CD4-positive, alpha-beta T cell treated with Interleukin-6 for 4 hours (primary cell): ENCODE results near the gene UBE2A.
A peak's percentile ranks its signal among the peaks of the same experiment; 100 is the strongest.

Experiments
- DNase-seq: peaks from one replicate; pipeline ENCODE4 v3.0.0-alpha.2; 2020; ENCODE audit warnings: mixed read lengths

UBE2A gene

DNA sequence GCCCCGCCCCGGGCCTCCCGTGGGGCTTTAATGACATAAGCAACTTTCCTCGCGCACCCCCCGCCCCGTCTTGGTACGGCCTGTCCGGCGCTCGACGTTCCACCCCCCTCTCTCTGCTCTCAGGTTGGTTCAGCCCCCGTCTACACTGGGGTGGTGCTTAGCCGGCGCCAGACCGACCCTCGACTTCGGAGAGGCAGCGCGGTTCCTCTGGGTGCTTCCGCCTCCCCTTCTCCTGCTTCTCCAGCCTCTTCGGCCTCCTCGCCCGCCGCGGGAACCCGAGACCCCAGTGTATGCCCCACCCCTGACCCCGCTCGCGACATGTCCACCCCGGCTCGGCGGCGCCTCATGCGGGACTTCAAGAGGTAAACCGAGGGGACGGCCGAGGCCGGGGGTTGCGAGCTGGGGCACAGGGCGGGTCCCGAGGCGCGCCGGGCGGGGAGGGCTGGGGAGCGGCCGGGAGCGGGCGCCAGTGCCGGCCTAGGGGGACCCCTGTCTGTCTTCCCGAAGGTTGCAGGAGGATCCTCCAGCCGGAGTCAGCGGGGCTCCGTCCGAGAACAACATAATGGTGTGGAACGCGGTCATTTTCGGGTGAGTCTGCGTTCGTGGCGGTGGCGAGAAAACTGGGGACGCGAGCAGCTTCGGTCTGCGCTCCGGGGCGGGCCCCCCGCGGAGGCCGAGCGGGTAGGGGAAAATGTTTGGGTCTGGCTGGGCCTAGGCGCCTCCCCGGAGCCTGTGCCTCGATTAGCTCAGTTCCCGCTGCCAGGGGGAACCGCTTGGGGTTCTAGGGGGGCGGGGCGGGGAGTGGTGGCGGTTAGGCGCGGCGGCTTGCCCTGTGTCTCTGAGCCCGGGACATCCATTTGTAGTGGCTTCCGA, at the start of gene UBE2A:
UBE2A (plus strand) TSS at position 170 of the 873 bp plus-strand sequence; CDS start at position 319, 149 bp downstream.
- DNase-seq = peak; percentile 91

DNA sequence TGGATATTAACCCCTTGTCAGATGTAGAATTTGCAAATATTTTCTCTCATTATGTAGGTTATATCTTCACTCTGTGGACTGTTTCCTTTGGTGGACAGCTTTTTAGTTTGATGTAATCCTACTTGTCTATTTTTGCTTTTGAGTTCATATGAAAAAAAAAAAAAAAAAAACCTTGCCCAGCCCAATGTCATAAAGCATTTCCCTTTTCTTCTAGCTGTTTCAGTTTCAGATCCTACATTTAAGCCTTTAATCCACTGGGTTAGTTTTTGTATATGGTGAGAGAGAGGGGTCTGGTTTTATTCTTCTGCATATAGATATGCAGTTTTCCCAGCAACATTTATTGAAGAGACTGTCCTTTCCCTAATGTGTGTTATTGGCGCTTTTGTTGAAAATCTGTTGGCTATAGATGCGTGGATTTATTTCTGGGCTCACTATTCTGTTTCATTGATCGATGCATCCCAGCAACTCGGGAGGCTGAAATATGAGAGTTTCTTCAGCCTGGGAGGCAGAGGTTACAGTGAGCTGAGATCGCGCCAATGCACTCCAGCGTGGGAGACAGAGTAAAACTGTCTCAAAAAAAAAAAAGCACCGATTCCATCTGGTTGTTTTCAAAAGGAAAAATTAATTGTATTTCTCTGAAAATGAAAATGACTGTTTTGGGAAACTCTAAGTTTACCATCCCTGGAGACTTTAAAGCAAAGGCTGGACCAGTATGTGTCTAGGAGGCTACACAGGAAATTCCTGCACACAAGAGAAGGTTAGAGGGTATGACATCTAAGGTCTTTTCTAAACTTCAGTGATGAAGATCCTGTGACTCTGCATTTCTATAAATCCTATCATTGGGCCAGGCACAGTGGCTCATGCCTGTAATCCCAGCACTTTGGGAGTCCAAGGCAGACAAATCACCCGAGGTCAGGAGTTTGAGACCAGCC, 44.8 kb upstream of the UBE2A start:
- no peak for DNase-seq

DNA sequence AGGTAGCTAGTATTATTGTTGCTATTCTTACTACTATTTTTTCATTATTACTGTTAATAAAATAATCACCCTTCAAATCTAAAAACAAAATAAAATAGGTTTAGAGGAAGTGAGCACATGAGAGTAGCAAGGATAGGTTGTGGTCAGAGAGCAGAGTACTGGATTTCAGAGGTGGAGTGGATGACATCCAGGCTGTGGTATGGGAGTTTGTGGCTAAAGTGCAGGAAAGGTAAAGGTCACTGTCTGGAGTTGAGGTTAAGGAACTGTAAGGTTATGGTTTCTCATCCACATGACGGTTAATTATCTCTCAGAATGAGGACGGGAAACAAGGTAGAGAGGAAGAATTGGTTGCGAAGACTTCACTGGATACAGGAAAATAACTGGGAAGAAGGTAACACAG, 36.9 kb upstream of the UBE2A start:
- DNase-seq = no peak

DNA sequence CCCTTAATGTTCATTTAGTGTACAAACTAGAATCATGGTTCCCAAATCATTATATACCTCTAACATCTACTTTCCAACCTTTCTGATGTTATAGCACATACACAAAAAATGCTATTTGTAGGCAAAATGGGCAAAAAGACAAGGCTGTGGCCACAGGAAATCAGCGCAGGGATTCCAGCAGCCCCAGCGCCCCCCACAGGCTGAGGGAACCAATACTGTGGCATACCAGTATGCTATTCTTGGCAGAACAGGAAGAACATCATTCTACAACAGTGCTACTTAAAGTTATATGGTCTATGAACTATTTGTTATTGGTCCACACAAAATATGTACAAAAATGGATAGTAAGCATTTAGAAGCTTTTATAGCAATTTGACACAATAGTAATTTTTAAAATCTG, 34.5 kb upstream of the UBE2A start:
- peak; percentile 19 for DNase-seq

DNA sequence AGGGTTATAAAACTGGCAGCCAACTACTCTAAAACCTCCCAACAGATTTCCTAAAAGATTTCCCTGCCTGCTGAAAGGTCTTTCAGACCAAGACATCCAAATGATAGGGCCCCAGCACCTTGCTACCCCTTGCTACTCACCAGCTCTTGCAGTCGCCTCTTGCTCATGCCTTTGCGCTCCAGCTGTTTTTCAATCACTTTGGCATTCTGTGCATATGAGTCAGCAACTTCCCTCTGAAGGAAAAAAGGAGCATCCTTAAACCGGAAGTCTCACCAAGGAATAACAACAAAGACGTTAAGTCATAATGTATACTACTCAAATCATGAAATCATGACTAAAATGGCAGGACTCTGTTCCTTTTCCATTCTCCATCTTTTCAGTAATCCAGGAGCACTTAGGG, 33.2 kb upstream of the UBE2A start:
- DNase-seq = no peak

DNA sequence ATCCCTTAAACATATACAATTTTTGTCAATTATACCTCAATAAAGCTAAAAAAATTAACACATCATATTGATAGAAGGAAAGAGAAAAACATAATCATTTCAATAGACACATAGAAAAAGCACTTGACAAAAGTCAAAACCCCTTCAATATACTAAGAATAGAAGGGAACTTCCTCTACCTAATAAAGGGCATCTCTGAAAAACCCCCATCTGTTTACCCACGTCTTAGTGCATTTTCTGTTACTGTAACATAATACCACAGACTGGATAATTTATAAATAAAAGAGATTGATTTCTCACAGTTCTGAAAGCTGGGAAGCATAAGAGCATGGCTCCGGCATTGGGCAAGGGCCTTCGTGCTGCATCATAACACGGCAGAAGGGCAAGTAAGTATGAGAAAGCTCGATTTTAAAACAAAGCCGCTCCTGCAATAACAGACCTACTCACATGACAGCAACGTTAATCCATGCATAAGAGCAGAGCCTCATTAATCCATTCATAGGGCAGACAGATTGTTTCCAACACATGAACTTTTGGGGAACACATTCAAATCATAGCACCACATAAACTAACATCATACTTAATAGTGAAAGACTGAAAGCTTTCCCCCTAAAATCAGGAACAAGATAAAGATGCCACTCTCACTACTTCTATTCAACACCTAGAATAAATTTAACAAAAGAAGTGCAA, 24.9 kb upstream of the UBE2A start:
- DNase-seq = no peak

DNA sequence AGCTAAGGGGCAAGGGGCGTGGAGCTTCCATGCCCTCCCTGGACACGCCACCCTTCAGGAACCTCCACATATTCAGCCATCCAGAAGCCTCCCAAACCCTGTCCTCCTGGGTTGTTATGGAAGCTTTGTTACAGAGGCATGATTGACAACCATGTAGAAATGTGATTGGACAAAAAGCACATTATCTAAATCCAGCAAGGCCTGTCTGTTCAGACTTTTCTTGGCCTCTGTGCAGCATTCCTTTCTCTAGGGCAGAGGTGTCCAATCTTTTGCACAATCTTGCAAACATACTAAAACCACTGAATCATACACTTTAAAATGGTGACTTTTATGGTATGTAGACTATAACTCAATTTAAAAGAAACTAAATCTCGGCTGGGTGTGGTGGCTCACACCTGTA, 21.9 kb upstream of the UBE2A start:
- no peak for DNase-seq

DNA sequence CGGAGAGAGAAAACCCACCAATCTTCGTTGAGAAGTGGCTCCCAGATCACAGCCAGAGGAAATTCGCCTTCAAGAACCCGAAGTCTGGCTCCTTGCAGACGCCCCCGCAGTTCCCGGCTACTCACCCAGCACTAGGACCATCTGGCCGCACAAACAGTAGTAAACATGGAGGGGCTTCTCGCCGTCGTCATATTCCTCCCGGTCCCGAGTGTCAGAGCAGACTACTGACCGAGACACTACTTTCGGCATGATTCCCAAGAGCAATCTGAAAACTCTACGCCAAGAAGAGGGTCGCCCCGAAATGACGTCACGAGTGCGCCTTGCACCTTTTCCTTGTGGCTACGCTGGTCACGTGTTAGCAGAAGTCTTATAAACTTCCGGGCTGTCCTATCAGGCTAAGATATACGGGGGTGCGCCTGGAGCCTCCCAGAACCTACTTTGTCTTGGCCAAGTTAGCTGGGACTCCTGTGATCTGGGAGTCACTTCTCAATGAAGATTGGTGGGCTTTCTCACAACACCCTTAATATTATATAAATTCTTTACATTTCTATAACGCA, 9.2 kb upstream of the UBE2A start, which contains the start of gene STEEP1:
STEEP1 (minus strand) TSS at position 303 of the 557 bp plus-strand sequence; CDS start at position 249, 54 bp downstream.
- peak; percentile 87 for DNase-seq

DNA sequence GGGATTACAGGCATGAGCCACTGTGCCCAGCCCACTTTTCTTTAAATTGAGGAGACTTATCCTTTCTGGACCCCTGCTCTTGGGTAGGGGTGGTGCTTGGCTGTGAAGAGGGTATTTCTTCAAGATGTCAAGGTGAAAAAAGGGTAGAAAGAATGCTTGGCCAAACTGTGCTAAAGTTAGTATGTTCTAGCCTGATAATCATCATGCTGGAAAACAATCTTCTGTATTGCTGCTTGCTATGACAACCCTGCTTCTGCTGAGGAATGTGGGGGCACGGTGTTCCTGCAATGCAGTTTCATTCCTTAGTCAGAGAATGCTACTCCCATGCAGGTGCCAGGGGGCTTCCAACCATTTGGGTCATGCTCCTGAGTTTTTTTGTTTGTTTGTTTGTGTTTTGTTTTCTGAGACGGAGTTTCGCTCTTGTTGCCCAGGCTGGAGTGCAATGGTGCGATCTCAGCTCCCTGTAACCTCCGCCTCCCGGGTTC, 4.0 kb upstream of the UBE2A start:
- no peak for DNase-seq

DNA sequence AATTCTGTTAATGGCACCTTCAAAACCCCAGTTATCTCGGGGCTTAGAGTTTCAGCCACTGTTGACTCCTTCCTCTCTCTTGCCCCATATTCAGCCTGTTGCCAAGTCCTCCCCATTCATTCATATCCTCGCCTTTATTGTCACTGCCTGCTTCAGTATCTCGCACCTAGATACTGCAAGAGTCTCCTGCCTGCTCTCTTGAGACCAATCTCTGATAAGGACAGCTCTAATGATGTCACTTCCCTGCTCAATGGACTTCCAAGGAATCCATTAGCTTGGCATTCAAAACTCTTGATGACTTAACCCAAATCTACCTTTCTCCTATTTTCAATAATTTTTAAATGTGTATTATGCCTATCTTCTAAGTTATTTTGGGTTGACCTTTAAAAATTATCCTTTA, 1.1 kb upstream of the UBE2A start:
- no peak for DNase-seq

DNA sequence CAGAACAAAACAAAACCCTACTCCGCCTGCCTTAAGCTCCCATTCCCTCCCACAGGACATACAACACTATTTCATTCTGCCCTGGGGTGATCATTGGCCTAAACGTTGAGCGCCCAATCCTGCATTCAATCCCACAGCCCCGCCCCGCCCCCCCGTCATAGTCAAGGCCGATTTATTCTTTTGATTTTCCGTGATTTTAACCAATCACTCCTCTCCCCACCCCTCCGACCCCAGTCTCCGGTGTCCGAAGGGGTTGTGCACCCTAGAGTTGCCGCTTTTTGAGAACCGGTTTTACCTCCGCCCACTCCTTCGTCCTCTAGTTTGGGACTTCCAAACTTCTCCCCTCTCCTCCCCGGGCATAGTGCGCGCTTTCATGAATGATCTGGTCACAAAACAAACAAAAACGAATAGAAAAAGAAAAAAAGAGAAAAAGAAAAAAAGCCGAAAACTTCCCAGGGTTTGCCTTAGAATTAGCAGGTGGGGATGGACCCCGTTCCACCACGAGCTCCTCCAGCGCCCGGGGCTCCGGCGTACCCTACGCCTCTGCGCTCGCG, 446 bp upstream of the UBE2A start:
- DNase-seq = peak; percentile 24

DNA sequence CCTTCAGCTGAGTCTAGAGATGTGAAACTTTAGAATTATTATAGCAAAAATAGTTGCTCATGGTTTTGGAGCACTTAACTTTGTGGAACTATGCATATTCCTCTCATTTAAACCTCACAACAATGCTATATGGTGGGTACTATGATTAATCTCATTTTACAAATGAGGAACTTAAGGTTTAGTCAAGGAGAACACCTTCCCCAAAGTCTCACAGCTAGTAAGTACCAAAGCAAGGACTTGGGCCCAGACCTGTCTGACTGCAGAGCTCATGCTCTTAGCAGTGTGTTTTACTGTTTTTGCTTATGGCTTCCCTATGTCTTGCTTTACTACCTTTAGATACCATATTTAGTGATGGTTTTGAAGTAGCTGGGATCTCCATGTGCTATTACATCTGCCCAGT, 5.1 kb downstream of the UBE2A start:
- DNase-seq = no peak

DNA sequence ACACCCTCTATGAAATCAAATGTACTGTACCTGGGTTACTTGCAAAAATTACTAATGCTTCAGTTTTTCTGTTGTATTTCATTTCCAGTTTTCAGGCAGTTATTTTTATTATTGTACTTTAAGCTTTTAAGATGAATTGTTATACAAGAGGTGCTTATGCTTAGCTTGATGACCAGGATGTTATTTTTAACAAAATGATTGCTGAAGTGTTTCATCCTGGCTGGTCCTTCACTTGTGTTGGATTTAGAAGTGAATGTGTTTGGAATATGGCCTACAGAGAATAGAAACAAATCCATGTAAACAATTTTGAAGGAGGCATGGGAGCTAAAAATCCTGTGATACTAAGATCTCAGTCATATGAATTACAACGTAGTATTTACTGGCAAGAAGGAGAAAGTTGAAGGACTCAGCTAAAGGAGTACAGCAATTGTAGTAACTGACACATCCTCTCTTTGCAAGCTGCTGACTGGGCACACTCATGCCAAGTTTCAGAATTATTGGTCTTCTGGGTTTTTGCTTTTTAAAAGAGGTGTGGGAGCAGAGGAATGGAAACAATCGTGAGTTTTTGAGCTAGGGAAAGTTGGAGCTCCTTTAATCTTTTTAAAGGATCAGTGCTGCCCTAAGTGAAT, 9.2 kb downstream of the UBE2A start:
- DNase-seq = no peak

DNA sequence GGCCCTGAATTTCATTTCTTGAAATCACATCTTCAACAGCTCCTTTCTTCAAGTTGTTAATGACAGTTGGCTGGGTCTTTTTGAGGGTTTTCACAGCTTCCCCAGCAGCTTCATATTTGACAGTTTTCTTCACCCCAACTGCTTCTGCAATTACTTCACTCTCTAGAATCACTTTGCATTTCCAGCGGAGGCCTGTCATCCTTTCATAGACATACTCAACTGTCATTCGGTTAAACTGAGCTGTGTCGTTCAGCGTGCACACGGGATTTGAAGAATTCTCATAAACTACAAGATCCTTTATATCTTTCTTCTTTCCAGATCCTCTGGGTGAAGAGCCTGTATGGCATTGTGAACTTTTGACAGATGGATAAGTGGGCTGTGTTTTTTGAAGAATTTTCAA, 15.4 kb downstream of the UBE2A start:
- no peak for DNase-seq

DNA sequence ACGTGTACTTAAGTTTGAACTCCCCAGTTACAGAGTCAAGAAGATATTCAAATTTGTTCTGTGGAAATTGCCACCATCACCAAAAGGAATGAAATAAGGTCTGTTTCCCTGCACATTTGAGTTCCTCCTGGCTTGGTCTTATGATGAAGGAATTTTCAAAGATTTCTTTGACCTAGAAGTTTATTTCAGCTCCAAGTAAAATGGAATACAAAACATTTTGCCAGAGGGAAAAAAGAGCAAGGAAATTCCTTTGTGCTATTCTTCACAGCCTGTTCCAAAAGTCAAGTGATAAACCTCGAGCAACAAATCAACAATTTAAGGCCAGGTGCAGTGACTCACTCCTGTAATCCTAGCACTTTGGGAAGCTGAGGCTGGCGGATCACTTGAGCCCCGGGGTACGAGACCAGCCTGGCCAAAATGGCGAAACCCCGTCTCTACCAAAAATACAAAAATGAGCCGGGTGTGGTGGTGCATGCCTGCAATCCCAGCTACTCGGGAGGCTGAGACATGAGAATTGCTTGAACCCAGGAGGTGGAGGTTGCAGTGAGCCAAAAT, 28.4 kb downstream of the UBE2A start:
- DNase-seq = no peak

DNA sequence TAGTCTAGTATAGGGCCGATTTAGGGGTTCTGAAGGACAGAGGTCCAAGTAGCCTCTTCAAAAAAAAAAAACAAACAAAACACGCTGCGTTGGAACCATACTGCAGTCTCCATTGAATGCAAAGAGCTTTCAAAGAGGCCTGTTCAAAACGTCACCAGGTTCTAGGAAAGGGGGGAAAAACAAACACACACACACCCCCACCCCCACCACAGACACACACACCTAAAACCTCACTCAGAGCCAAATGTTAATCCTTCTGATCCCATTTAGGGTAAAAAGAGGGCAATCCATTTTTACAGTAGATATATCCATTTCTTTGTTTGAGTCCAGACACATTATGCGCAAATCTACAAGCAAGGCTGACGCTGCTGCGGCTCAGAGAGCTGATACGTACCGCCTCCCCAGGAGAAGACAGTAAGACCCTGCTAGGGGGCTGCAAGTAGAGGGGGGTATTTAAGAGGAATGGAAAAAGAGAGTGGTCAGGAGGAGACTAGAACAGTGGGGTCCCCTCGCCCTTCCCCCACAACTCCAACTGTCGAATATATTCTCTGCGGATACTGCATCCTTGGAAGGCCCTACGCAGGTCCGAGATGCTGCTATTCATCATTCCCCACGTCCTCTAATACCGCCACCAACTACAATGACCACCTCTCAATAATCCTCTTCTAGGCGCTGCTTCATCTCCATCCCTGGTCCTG, 30.6 kb downstream of the UBE2A start:
- no peak for DNase-seq

DNA sequence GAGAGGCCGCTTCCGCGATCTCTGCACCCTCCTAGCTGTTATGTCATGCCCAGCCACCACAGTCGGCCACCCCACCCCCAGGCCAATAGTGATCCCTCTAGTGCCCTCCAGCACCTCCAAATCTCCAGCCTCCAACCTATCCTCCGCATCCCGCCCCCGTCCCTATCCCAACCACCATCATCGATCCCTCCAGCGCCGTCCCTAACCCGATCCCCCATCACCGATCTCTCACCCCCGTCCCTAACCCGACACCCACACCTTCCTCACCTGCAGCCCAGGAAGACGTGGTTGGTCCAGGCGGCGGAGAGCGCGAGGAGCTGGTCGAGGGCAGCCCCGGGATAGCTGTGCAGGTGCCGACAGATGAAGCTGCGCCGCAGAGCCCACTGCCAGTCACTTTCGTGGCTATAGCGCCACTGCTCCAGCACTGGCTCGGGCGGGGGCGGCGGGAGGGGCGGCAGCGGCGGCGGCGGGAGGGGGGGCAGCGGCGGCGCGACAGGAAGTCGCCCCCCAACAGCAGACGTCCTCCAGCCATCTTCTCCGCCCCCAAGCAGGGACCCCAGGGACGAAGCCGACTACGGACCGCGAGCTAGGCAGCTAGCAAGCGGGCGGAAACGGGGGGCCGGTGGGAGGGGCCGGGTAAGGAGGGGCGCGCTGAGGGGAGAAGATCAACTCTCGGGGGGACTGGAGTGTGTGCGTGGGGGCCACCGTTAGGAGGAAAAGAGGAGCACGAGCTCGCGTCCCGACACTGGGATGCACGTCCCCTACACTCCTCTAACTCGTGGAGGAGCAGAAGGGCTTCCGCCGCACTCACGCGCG, 31.3 kb downstream of the UBE2A start:
- DNase-seq = peak; percentile 54

DNA sequence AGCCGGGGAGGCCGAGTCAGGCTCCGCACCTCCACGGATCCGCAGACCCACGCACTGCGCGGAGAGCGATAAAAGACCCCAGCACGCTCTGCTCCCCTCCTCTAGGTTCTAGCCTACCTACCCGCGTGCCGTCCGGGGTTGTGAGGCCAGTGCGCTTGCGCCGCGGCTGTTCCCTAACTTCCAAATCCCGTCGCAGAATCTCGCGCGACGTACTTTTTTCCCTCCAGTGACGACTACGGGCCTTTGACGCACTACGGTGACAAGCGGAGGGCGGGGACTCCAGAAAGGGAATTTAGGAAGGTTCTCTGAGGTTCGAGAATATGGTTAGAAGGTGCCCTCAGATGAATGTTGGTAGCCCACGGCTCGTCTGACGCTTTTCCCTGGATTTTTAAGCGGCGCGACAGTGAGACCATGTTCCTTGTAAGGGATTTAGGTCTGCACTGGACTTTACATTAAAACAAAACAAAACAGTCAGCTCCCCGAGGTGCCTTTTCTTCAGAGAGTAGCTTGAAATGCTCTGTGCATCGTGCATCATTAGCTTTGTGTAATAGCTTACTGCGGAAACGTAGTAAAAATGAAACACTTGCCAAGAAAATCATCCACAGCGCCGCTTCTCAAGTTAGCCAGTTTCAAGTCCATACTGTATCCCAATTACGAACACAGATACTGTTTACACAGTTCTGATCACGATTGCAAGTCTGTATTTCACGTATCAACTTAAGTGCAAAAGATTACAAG, 32.1 kb downstream of the UBE2A start, which contains the start of gene NKRF:
NKRF (minus strand) TSS at position 145 of the 738 bp plus-strand sequence.
- peak; percentile 91 for DNase-seq

DNA sequence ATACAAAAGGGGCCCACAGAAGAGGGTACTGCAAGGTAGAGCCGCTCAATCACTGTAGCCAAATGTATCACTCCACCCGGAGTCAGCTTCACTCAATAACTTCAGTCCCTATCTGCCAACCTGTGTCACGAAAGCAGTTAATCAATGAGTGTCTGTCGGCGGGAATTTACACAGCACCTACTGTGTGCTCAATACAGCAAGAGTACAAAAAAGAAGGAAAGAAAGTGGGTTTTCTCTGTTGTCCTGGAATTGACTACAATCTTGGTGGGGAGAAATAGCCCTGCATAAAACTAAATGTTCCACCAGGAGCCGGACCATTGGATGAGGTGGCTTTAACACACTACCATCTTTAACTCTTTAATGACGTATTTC, 32.6 kb downstream of the UBE2A start:
- no peak for DNase-seq
